K562 (cell line): ENCODE data around the gene CRX. TPM values are rescaled to one million over a fixed set of nuclear protein-coding genes. Genes with fewer than 3 reads are reported as not detected.

Experiments used
- HDGF ChIP-seq: fragments of 450-650 bp; IDR thresholded peaks from 2 replicates; pipeline ENCODE4 v1.6.1; 2016
- MAZ ChIP-seq, 2 experiments: fragments of 450-650 bp in 1 of 2; sonication (generic) in 1 of 2; formaldehyde crosslinking; IDR thresholded peaks in 1 of 2; conservative IDR thresholded peaks in 1 of 2; 2 replicates each; pipeline versions ENCODE4 v1.4.0 to v1.5.0; 2020; ENCODE audit warnings: mild to moderate bottlenecking in 1 of 2, missing genetic modification reagents in 1 of 2
- RAD21 ChIP-seq, 2 experiments: fragments of 250-450 bp in 1 of 2; fragments of 450-650 bp in 1 of 2; sonication (Bioruptor Pico) in 1 of 2; formaldehyde crosslinking in 1 of 2; IDR thresholded peaks in 1 of 2; conservative IDR thresholded peaks in 1 of 2; 2 replicates each; pipeline versions ENCODE4 v1.4.0 to v1.8.0; 2020 to 2022; ENCODE audit warnings: mild to moderate bottlenecking in 2 of 2, moderate library complexity in 1 of 2
- polyA plus RNA-seq, 8 experiments: library from polyadenylated mRNA; depleted of rRNA in 4 of 8; stranded (reverse) in 5 of 8; unstranded in 3 of 8; fragments of >200 nt; fragmentation: Nextera tagmentation in 2 of 8; fragmentation: Illumina TruSeq in 1 of 8; extraction: Ambion mirVana in 2 of 8; extraction: Trizol in 1 of 8; gene quantifications; 2 replicates each; pipeline versions ENCODE4 v1.2.1 to v1.2.3, GENCODE V29; 2011 to 2014; ENCODE audit warnings: inconsistent platforms in 1 of 8, missing spikeins in 1 of 8
- total RNA-seq, 7 experiments: library from RNA; depleted of rRNA in 6 of 7; stranded (reverse); fragments of >200 nt in 6 of 7; fragmentation: Illumina TruSeq in 2 of 7; extraction: Trizol in 2 of 7; gene quantifications; 2 replicates each; pipeline versions ENCODE4 v1.2.1 to v1.2.3, GENCODE V29; 2011 to 2021; ENCODE audit warnings: low replicate concordance in 1 of 7
- TF ChIP-seq, protein P1 (sequence below): fragments of 200-800 bp; sonication (Bioruptor generic); IDR thresholded peaks from 2 replicates; pipeline ENCODE4 v1.6.1; 2017; ENCODE audit warnings: missing genetic modification characterization, missing compliant biosample characterization
- TF ChIP-seq, protein P2 (sequence below): sonication (generic); formaldehyde crosslinking; IDR thresholded peaks from 2 replicates; pipeline ENCODE4 v1.8.0; 2022; ENCODE audit warnings: missing genetic modification reagents, mild to moderate bottlenecking, moderate library complexity, borderline replicate concordance
- TF ChIP-seq, protein P3 (sequence below), 3 experiments: fragments of 200-800 bp in 1 of 3; sonication (Bioruptor generic) in 1 of 3; sonication (generic) in 1 of 3; formaldehyde crosslinking in 1 of 3; IDR thresholded peaks; 2 replicates each; pipeline versions ENCODE4 v1.6.1 to v1.8.0; 2016 to 2022; ENCODE audit warnings: mild to moderate bottlenecking in 2 of 3, missing compliant biosample characterization in 2 of 3, missing genetic modification characterization in 2 of 3, missing genetic modification reagents in 1 of 3

CRX gene
- total and polyA plus RNA-seq, 9 of the 15 experiments (the other 6 are each of a cell fraction or from before 2014, with no cell fraction given) = 0.01 TPM; not detected in 8

DNA sequence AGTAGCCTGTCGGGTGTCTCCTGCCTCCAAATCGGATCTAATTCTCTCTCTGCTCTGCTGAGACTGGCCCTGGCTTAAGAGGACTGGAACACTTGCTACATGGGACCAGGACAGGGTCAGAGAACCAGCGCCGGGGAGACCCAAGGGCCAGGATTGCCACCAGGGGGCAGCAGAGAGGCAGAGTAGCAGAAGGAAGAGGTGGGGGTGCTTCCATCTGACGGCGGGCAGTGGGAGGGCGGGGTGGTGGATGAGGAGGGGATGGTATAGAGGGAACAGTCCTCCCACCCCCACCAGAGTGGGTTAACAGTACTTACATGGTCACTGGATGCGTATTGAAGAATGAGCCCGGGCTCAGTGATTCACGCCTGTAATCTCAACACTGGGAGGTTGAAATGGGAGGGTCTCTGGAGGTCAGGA, 31.3 kb upstream of the CRX start (continued):
- TF ChIP-seq, protein P1, sequence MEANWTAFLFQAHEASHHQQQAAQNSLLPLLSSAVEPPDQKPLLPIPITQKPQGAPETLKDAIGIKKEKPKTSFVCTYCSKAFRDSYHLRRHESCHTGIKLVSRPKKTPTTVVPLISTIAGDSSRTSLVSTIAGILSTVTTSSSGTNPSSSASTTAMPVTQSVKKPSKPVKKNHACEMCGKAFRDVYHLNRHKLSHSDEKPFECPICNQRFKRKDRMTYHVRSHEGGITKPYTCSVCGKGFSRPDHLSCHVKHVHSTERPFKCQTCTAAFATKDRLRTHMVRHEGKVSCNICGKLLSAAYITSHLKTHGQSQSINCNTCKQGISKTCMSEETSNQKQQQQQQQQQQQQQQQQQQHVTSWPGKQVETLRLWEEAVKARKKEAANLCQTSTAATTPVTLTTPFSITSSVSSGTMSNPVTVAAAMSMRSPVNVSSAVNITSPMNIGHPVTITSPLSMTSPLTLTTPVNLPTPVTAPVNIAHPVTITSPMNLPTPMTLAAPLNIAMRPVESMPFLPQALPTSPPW (CRISPR knock-in tag) = peak; percentile 63
- TF ChIP-seq, protein P2, sequence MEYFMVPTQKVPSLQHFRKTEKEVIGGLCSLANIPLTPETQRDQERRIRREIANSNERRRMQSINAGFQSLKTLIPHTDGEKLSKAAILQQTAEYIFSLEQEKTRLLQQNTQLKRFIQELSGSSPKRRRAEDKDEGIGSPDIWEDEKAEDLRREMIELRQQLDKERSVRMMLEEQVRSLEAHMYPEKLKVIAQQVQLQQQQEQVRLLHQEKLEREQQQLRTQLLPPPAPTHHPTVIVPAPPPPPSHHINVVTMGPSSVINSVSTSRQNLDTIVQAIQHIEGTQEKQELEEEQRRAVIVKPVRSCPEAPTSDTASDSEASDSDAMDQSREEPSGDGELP = peak; percentile 36; the same call in 1 of the 2 replicates
- TF ChIP-seq, protein P3, sequence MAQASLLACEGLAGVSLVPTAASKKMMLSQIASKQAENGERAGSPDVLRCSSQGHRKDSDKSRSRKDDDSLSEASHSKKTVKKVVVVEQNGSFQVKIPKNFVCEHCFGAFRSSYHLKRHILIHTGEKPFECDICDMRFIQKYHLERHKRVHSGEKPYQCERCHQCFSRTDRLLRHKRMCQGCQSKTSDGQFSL (CRISPR knock-in tag; IDR thresholded peaks at IDR 0.05) = peak; percentile 82; the same call in 1 of the 2 replicates
- TF ChIP-seq, protein P3 (tag; IDR thresholded peaks at IDR 0.05) = peak in 1 of 2 experiments; percentile 40; a peak in 1 of 4 replicates
- TF ChIP-seq MAZ (CRISPR knock-in tag; conservative IDR thresholded peaks at IDR 0.05 in 1 of 2, IDR thresholded peaks at IDR 0.05 in 1 of 2) (peak in 1 of 2 experiments; percentile 58; a peak in 2 of 4 replicates), HDGF (no peak), RAD21 (CRISPR knock-in tag; conservative IDR thresholded peaks at IDR 0.05 in 1 of 2, IDR thresholded peaks at IDR 0.05 in 1 of 2) (0 out of 4 replicates have a peak, but pooled peaks of 1 of the 2 experiments have one; percentile 35)
